ENCODE measurements around the gene CAMKK2. TPM values are rescaled to one million over a fixed set of nuclear protein-coding genes. Genes with fewer than 3 reads are reported as not detected.
"Not testable (repeated sequence)": the region's sequence is repeated elsewhere in the genome, so short reads cannot be mapped to it uniquely, and the experiment has no call there.

CAMKK2 gene
- total RNA-seq, 1 donor from 2014 or later: 26.2 TPM

DNA sequence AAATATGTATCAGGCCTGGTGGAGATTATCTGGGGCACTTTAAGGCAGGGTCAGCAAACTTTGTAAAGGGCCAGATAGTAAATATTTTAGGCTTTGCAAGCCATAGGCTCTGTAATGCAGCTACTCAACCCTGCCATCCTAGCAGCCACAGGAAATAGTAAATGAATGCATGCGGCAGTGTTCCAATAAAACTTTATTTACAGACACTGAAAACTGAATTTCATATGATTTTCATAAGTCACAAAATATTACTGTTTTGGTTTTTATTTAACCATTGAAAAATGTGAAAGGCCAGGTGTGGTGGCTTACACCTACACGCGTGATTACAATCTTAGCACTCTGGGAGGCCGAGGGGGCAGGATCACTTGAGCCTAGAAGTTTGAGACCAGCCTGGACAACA, 3.2 kb upstream of the CAMKK2 start:
- no peak for DNase-seq (ENCODE audit: low read depth, low spot score)

- DNase-seq (ENCODE audit: low read depth, low spot score): not testable (repeated sequence)
Measured at GRCh38 chr12:121298411-121298810, 1.9 kb upstream of the CAMKK2 start.

DNA sequence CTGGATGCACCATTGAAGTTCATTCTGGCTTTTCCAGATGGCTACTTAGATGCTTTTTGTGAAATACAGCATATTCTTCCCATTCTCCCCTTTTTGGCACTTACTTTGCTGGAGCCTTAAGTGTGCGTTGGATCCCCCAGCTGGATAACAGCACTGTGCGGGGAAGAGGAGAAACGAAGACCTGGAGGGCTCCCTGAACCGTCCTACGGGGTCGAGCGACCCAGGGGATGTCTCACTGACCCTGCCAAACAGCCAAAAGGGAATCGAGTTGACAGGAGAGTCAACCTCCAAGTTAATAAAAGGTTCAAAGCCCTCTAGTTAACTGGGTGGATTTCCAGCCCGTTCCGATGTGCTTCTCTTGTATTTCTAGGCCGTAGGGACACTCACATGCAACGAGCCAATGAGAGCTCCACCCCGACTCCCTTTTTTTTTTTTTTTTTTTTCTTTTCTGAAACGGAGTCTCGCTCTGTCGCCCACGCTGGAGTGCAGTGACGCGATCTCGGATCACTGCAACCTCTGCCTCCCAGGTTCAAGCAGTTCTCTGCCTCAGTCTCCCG, 1.0 kb upstream of the CAMKK2 start:
- DNase-seq (ENCODE audit: low read depth, low spot score): no peak

GRCh38 chr12:121295746-121296617, 527 bp downstream of the CAMKK2 start:
- DNase-seq (ENCODE audit: low read depth, low spot score): no peak

GRCh38 chr12:121295116-121295745, 1.3 kb downstream of the CAMKK2 start:
- no peak for DNase-seq (ENCODE audit: low read depth, low spot score)

DNA sequence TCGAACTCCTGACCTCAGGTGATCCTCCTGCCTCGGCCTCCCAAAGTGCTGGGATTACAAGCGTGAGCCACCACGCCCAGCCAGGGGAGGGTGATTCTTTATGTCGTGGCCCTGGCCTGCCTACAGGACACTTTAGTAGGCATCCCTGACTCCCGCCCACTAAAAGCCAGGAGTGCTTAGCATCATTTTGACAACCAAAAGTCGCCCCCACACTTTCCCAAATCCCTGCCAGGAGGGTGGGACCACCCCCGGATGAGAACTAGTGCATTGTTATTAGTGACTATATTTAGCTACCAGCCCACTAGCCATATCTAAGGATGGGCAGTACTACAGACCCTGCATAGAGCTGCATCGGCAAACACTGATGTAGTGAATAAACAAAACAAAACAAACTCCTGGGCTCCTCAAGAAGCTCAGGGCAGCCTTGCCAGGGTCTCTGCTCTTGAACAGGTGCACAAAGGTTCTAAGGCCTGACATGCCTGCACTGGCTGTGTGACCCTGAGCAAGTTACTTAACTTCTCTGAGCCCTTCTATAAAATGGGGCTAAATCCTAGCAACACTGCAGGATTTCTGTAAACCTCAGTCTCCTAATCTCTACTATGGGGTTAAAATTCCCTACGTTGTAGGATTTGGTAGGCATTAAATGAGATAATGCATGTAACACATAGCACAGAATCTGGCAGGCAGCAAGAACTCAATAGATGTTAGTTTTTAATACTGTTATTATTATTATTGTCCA, 2.2 kb downstream of the CAMKK2 start:
- DNase-seq (ENCODE audit: low read depth, low spot score): no peak

DNA sequence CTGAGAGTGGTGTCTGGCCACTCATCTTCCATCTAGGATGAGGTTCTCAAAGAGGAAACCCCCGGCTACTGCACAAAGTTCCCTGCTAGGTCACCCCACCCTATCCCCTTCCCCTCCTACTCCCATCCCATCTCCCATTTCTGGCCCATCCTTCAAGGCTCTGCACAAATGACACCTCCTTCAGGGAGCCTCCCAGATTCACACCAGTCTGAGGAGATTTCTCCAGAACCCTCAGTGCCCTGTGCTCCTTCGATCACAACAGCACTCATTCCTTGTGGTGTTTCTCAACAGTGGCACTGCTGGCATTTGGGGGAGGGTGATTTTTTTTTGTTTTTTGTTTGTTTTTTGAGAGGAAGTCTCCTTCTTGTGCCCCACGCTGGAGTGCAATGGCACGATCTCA, 2.9 kb downstream of the CAMKK2 start:
- no peak for DNase-seq (ENCODE audit: low read depth, low spot score)

DNA sequence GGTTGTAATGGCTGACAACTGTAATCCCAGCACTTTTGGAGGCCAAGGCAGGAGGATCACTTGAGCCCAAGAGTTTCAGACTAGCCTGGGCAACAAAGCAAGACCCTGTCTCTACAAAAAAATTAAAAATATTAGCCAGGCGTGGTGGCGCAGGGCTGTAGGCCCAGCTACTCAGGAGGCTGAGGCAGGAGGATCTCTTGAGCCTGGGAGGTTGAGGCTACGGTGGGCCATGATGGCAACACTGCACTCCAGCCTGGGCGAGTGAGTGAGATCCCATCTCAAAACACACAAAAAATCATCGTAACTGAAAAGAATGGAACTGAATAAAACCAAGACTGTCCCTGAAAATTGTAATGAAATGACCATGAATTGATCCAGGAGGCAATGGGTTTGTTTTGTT, 6.1 kb downstream of the CAMKK2 start:
- no peak for DNase-seq (ENCODE audit: low read depth, low spot score)

GRCh38 chr12:121289962-121290361, 6.5 kb downstream of the CAMKK2 start:
- no peak for DNase-seq (ENCODE audit: low read depth, low spot score)

GRCh38 chr12:121288986-121289385, 7.5 kb downstream of the CAMKK2 start:
- DNase-seq (ENCODE audit: low read depth, low spot score): no peak

DNA sequence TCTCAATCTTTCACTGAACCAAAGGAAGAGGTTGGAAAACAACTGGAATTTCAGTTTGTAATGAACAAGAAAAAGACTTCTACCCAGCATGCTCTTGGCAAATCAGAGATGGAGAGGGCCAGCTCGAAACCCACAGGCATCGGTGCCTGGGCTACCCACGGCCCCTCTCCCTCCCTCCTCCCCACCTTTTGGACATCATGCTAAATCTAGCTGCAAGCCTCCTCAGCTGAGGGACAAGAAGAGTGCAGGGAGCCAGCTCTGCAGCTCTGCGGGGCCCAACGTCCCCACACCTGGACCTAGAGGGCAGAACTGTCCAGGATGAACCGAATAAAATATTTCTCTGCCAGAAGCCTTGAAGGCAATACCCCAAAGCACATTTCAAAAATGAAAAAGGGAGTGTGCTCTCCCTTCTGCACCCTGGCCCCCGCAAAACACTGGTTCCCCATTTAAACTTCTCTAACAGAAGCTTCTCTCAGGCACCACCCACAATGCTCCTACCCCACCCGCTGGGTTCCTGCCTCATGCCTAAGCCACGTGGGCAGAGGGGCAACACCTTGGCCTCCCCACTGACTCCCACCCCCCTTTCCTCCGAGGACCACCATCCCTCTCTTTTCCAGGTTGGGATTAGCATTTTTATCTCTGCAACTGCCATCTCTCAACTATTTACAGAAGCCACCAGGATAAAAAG, 8.2 kb downstream of the CAMKK2 start:
- DNase-seq (ENCODE audit: low read depth, low spot score): no peak

- DNase-seq (ENCODE audit: low read depth, low spot score): no peak
Measured at GRCh38 chr12:121287267-121287954, 9.1 kb downstream of the CAMKK2 start.

DNA sequence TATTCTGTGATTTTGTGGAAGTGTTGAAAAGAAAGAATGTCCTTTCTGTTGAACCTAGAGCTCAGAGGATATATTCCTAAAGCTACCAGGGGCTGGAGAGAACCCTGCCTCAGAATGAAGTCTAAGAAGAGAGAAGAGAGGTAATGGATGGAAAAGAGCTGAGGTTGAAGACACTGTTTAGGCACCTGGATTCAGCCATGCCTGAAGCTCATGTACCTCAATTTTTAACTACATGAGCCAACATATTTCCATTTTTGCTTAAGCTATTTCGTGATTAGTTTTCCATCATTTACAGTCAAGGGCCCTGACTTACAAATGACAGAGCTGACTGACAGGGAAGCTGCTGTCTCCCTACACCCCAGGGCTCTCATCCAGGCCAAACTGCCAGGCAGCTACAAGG, 10.7 kb downstream of the CAMKK2 start:
- DNase-seq (ENCODE audit: low read depth, low spot score): no peak

DNA sequence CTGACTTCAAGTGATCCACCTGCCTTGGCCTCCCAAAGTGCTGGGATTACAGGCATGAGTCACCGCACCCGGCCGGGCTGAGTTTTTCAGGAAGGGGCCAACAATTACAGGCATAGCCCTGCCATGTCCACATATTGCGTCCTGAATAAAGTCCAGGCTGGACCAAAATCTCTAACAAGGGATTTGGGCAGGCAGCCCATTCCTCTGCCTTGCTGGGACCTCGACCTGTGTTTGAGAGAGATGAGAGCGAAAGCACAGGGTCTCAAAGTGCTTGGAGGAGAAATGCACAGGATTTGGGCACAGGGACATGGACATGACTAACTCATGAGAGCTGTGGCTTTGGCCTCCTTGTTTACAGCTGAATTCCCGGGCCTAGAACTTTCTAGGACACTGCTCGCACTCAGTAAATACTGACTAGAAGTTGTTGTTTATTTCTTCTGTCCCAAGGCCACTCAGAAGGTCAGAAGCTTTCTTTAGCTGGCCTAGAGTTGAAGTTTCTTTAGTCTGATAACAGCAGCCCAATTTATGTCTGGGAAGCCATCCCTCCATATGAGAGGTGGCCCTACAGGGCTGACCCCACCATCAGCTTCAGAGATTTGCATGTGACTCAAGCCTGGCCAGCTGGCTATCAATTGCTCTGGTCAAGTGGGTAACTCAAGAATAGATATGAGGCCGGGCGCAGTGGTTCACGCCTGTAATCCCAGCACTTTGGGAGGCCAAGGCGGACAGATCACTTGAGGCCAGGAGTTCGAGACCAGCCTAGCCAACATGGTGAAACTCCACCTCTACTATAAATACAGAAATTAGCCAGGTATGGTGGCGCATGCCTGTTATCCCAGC, 11.7 kb downstream of the CAMKK2 start:
- no peak for DNase-seq (ENCODE audit: low read depth, low spot score)

DNA sequence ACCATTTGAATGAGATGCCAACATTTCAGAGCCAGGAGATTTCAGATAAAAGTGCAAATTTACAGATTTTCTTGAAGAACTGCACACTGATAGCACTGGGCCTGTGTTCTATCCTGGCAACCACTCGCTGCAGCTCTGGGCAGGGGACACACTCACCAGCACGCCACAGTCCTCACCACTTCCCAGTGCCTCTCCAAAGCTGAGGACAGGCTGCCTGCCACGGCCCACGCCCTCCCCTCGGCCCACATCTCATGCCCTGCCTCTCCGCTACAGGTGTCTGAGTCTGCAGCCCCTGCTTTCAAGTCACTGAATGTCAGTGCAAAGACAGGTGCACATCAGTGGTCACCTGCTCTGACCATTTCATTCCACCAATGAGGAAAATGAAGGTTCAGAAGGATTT, 12.7 kb downstream of the CAMKK2 start:
- no peak for DNase-seq (ENCODE audit: low read depth, low spot score)

DNA sequence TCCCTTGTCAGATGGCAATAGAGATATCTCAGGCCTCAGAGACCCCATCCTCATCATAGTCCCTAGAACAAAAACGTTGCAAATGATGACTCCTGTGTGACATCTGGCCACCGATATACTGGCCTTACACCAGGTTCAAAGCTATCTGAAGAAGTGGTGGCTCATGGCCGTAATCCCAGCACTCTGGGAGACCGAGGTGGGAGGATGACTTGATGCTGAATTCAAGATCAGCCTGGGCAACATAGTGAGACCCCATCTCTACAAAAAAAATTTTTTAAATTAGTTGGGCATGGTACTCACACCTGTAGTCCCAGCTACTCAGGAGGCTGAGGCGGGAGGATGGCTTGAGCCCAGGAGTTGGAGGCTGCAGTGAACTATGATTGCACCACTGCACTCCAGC, 13.1 kb downstream of the CAMKK2 start:
- no peak for DNase-seq (ENCODE audit: low read depth, low spot score)

DNA sequence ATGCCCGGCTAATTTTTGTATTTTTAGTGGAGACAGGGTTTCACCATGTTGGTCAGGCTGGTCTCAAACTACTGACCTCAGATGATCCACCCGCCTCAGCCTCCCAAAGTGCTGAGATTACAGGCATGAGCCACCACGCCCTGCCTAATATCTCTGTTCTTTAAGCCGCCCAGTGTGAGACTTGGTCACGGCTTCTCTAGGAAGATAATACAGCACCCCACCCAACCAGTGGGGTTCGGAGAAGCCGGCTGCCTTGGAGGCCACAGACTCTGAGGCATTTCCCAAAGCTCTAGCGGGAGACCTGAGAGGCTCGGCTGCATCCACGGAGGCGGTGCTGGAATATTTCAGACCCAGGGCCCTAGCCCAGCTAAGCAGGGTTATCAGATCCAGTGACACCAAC, 13.6 kb downstream of the CAMKK2 start:
- DNase-seq (ENCODE audit: low read depth, low spot score): not testable (repeated sequence)

DNA sequence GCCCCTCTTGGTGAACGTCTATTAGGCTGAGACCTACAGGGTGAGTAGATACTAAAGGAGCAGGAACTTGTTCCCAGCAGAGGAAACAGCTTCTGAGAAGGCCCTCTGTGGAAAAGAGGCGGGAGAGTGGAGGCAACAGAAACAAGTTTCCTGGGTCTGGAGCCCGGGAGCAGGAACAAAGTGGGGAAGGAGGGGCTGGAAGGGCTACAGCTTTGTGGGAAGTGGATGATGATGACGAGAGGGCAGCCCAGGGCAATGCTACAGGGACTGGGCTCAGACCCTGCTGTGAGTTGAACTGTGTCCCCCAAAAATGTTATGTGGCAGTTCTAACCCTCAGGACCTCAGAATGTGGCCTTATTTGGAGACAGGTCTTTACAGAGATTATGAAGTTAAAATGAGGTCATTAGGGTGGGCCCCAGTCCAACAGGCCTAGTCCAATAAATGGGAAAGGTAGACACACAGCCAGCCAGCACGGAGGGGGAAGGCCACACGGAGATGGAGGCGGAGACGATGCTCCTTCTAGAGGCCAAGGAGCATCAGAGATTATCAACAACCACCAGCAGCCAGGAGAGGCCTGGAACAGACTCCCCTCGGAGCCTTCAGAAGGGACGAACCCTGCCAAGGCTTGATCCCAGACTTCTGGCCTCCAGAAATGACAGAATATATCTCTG, 14.3 kb downstream of the CAMKK2 start:
- DNase-seq (ENCODE audit: low read depth, low spot score): no peak

DNA sequence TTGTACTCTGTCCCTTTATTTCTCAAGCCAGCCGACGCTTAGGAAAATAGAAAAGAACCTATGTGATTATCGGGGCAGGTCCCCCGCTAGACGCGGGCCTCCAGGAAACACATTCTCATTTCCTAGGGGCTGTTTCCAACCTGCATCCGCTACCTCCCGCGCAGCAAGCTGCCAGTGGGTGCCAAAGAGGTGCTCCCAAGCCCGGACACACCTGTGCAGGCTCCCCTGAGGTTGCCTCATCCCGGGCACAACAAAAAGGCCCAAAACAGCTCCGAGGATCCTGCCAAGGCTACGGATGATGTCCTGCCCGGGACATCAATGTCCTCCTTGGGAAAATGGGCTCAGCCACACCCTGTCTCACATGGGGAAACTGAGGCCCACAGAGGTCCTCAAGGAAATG, 15.4 kb downstream of the CAMKK2 start:
- not testable (repeated sequence) for DNase-seq (ENCODE audit: low read depth, low spot score)

Data from pulmonary artery endothelial cell (primary cell).